ENCODE data around the gene TTC33.
A peak's percentile ranks its signal among the peaks of the same experiment; 100 is the strongest.
"Not testable (repeated sequence)": the region's sequence is repeated elsewhere in the genome, so short reads cannot be mapped to it uniquely, and the experiment has no call there.

The TTC33 gene

DNA sequence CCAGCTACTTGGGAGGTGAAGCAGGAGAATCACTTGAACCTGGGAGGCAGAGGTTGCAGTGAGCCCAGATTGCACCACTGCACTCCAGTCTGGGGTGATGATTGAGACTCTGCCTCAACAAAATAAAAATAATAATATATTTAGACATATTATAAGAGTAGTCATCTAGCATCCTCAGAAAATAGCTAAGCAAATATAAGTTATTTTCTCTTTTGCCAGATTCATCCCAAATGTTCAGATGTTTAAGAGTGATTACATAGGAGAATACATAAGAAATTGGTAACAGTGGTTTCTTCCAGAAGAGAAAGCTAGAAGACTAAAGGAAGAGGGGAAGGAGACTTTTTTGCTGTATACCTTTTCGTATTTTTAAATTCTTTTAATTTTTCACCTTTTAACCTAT is 22.4 kb upstream of the TTC33 start:
- DNase-seq, result no peak

DNA sequence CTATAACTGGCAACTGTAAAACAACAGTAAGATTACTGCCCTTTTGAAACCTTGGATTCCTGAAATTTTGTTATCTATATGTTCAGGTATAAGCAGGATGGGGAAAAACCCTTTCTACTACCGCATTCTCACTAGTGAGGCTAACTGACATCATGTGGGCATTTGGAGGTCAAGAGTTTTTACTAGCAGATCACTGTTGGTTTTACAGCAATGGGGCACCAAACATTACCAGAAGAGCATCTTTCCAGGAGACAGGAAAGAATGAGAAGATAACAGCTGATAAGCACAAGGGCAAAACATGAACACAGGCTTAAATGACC is 20.9 kb upstream of the TTC33 start:
- no peak for DNase-seq

DNA sequence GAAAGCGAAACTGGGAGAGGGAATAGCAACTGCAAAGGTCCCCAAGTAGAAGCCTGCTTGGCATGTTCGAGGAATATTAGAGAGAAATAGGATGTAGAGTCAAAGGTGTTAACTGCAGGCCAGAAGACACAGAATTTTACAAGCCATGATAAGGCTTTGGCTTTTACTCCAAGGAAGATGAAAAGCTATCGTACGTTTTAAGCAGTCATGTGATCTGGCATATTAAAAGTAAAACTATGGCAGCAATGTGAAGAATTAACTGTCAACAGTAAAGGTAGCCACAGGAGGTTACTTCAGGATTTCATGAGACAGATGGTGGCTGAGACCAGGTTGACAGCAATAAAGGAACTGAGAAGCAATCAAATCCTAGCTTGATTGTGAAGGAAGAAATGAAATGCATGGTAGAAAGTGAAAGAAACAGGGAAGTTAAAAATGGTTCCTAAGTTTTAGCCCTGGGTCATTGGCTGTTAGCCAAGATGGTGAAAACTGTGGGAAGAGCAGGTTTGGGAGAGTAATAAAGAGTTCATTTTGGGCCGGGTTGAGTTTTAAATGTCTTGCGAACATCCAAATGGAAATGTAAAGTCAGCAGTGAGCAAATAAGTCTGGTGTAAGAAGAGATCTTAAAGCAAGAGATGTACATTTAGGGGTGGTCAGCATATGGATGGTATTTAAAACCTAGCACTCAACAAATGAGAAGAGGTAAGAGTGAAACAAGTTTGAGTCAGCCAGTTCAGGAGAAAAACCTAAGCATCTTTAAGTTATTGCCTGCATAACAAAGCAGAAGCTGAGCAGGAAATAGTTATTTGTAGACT is 20.3 kb upstream of the TTC33 start:
- DNase-seq, result no peak

DNA sequence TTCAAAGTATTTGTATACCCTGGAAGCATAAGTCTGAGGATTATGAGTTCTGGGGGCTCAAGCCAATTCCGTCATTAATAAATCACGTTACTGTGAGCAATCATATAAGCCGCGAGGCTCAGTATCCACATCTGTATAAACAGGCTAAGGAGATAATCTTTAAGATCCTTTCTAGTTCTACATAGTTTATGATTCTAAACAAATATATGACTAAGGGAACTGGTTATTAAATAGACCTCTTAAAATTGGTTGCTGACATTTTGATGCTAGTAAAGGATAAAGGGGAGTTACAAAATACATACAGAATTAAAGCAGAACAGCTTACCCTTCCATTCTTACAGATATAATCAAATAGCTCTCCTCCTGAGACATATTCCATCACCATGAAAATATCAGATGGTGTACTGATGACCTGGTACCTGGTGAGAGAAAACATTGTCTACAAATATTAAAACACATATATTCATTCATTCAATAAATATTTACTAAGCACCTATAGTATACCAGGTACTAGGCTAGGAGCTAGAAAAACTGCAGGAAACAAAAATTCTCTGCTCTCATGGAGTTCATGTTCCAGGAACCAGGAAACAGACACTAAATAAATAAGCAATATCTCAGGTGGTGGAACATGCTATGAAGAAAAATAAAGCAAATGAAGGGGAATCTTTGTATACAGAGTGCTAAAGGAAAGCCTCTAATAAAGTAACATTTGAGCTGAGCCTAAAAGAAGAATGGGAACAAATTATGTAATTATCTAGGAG is 19.5 kb upstream of the TTC33 start:
- no peak for DNase-seq

DNA sequence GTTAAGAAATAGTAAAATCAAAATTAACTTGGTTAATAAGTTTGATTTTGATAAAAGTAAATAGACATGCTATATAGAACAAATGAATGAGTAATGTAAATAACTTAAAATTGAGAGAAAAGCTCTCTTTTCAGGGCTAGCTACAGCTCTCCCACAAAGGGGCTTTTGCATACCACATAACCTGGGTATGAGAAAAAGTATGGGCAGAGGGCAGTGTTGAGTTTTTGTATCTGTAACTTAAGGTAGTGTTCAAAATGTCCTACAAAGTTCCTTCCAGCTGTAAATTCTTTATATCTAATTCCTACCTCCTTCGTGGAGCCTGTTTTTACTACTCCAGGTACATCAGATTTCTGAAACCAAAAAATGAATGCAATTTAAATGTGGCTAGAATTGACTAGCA is 18.9 kb upstream of the TTC33 start:
- DNase-seq, result no peak

DNA sequence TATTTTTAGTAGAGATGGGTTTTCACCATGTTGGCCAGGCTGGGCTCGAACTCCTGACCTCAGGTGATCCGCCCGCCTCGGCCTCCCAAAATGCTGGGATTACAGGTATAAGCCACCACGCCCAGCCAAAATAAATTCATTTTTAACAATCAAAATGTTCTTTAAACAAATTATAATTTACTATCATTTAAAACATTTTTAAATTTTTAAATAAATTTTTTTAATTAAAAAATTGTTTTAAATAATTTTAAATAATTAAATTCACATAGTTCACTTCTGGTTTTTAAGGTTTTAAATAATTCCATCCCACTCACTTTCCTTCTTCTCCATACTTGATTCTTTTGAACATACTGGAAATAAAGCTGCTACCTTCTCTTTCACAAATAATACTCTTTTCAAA is 15.0 kb upstream of the TTC33 start:
- DNase-seq, result no peak

DNA sequence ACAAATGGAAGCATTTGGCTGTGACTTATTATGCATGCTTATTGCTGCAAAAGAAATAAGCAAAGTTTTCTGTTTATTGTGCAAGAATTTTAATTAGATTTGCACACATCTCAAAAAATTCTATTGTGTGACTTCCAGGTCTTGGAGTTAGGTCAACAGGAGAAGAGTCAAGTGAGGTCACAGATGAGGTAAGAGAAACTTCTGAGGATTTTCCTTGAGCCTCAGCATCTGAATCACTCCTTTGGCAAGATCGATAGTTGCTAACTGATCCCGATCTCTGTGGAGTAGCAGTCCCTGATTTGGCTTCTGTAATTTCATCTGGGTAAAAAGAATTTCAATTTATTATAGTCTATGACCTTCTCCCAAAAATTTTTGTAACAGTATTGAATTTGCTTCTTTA is 6.9 kb upstream of the TTC33 start:
- no peak for DNase-seq

DNA sequence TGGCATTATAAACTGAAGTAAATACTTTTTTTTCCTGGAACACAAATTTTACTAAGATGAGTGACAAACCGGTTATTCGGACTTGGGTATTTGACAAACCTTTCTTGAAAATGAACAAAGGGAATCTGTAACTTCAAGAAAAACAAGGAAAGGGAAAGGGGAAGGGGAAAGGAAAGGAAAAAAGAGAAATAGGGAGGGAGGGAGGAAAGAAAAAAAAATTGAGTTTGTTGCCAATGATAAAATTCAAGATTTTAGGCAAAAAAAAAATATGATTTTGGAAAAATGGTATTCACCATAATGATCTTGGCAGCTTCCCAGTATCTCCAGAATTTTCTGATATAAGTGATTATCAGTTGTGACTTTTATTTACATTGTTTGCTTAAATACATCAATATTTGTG is 1.6 kb upstream of the TTC33 start:
- DNase-seq, result no peak

DNA sequence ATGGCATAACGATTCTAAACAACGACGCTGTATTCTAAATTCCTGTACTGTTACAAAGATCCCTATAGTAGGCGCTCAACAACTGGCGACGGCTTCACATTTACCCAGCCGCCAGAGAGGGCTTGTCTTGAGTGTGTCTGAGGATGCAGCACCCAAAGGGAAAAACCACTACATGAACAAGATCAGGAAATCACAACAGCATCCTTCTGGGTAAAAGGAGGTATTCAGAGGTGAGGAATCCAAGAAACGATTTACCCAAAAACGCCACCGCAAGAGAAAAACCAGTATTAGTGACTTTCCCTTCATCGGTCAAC is 711 bp downstream of the TTC33 start:
- DNase-seq, result peak; percentile 61 to 72

DNA sequence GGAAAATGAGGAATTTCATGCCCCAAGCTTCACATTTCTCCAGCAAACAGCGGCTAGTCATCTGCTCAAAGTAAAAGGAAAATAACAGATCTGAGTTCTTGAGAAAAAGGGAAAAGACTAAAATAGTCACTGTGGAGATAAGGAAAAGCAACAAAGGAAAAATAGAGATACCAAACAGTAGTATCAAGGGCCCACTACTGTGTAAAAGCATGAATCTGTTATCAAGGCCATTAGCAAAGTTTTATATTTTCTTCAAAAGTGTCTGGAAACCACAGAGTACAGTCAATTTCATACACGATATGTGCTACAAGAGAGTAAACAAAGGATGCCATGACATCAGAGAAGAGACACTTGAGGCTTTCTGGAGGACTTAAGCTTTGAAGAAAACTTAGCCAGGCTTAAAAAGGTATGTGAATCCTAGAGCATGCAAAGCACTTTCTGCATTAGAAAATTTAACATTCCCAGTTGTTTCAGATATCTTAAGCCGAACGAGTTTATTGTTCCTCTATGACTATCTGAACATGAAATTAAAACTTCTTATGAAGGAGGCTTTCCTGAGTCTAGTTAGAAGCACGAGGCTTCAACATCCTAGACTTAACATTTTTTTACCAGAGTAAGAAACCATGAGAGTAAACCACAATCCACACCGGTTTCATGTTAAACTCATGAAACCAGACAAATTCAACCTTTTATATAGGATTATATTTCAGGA is 1.2 kb downstream of the TTC33 start:
- DNase-seq, result no peak

DNA sequence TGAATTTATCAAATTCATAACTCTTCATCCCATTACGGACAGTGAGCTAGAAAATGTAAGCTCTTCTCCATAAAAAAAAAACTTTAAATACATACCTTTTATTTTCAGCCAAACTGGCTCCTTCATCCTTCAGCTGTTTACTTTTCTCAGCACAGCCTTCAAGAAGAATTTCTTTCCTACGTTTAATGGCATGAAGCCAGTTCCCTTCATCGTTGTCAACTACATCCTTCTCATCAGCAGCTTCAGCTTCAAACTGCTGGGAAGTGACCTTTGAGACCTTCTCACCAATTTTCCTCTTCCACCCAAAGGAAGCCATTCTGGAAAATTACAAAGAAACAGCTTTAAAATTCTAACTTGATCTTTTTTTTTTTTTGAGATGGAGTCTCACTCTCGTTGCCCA is 9.1 kb downstream of the TTC33 start:
- DNase-seq, result no peak

DNA sequence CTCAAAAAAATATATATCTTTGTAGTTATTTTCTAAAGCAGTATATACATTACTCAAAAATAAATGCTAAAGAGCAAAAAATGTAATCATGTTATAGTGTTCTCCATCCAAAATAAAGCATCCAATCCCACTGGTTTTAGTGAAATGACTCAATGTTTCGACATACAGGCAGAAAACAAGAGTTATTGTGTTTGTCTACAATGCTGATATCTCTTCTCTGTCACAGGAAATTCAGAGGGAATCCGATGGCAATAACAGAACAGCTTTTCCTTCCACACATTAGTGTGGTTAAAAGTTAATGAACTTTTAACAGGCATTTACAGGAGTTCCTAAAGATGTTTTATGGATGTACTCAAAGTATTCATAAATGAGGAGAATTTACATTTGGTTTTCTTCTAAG is 12.0 kb downstream of the TTC33 start:
- DNase-seq, result no peak

DNA sequence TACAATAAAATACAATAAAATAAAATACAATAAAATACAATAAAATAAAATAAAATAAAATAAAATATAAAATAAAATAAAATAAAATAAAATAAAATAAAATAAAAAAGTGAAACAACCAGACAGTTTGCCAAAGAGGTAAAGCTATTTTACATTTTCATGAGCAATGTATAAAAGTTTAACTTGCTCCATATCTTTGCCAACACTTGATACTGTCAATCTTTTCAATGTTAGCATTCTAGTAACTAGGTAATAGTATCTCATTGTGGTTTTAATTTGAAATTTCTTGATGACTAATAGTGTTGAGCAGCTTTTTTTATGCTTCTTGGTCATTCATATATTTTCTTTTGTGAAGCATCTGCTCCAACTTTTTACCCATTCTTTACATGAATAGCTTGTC is 17.3 kb downstream of the TTC33 start:
- no peak for DNase-seq

DNA sequence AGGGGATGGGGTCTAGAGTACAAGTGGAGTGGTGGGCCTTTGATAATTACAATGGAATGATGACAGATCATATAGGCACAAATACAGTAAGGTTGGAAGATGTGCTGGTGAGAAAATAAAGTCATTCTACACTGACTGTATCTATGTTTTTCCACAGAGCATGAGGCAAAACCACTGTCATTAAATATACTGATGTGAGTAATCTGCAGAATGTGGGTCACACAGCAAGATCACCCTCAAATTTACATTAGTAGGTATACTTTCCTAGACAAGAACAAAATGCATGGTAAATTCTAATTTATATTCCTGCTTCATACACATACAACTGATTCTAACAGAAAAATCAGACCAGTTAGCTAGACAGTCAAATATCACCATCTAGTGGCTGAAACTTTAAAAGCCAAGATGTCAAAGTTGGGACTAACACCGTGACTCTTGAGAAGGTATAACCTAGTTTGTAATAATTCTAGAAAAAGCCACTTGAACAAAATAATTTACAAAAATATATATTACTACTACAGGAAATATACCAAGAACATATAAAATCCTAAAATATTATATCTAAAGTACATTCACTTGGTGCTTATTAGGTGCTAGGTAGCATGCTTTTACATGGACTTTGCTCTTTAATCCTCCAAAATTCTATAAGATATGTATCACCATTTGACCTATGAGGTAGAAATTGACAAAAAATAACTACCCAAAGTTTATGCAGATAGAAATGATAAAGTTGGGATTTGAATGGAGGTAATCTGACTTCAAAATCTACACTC is 19.5 kb downstream of the TTC33 start:
- peak; percentile 47 to 61 for DNase-seq

DNA sequence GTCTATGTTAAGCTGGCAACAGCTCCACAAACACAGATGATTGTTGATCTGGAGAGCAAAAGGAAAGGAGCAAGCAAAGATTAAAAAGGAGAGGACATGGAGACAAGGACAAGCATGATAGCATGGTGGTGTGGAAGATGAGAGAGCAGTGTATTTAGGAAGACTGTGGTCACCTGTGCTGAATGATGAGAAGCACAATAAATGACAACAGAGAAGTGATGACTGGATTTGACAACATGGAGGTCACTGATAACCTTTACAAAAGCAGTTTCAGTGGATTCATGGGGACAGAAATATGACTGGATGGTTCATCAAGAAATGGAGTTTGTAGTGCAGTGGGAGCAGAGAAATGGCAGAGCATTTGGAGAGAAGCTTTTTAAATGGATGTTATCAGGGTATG is 20.2 kb downstream of the TTC33 start:
- DNase-seq, result no peak

DNA sequence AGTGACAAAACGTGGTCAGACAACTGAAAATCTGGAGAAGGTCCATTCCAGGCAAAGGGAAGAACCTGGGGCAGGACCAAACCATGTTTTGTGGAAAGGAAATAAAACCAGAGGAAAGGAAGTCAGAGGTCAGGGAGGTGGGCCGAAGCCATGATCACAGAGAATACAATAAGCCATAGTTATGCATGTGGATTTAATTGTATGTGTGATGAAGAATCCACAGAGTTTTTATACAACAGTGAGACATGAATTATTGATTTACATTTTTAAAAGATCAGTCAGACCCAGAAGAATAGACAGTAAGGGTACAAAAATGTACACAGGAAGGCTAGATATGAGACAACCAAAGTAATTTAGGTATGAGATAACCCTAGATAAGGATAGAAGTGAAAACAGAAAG is 20.8 kb downstream of the TTC33 start:
- DNase-seq, result no peak

DNA sequence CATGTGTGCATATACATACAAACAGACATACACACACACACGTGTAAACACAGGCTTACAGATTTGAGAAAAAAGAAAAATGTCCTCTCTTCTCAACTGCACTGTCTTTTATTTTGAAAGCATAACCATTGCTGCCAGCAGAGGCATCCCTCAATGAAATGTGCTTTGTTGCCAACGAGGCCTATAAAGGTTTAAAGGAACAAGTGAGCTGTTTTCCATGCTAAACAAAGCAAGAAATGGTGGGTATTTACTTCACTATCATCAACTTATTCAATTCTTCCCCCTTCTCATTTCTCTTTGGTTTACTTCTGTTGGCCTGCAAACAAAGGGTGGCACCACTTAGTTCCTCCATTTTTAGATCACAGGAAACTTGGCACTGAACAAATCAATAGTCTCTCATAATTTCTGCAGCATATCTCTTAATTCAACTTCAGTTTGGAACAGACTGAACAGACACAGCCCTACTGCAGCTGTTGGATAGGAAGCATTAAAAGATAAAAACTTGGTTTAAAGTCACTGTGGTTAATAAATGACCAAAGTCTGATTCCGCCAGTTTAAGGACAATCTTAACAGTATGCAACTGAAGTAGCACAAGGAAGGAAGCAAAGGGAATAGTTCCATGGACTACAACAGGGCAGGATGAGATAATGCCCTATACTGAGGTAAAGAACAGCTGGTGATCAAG is 21.7 kb downstream of the TTC33 start:
- DNase-seq, result no peak

DNA sequence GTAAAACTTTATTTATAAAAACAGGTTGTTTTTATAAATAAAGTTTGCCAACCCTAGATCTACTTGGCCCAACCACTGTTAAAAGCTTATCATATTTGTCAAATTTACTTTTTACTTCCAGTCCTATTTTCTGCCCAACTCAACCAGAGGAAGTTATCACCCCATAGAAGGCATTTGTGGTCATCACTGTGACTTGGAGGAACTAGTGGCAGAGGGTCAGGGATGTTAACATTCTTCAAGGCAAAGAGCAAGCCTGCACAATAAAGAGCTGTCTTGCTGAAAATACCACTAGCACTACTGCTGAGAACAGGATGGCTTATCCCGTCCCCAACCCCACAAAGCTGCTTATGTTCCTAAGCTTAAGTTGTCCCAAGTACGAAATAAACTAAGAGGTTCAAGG is 22.3 kb downstream of the TTC33 start:
- peak; percentile 28 to 55 for DNase-seq

DNA sequence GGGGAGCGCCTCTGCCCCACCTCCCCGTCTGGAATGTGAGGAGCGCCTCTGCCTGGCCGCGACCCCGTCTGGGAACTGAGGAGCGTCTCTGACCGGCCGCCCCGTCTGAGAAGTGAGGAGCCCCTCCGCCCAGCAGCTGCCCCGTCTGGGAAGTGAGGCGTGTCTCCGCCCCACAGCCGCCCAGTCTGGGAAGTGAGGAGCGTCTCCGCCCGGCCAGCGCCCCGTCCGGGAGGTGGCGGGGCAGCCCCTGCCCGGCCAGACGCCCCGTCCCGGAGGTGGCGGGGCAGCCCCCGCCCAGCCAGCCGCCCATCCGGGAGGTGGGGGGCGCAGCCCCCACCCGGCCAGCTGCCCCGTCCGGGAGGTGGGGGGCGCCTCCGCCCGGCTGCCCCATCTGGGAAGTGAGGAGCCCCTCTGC is 33.3 kb downstream of the TTC33 start:
- not testable (repeated sequence) for DNase-seq

DNA sequence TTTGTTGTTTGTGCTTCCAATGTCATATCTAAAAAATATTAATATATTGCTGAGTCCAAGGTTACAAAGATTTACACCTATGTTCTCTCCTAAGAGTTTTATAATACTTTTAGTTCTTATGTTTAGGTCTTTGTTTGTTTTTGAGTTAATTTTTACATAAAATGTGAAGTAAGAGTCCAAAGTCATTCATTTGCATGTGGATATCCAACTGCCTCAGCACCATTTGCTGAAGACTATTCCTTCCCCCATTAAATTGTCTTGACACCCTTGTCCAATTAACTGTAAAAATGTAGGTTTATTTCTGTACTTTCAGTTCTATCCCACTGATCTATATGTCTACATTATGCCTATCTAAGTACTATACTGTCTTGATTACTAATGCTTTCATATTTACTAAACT is 35.7 kb downstream of the TTC33 start:
- no peak for DNase-seq

DNA sequence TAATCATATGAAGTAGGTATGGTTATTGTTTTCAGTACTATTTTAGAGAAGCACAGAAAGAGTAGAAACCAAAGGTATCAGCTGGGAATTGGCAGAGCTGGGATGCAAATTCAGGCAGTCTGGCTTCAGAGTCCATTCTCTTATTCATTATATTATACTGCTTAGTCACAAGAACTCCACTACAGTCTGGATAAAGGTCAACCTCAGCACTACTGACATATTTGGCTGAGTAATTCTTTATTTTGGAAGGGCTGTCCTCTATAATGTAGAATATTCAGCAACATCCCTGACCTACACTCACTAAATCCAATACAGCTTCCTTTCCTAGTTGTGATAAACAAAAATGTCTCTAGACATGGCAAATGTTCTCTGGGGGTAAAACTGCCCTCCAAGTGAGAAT is 38.5 kb downstream of the TTC33 start:
- DNase-seq, result no peak

DNA sequence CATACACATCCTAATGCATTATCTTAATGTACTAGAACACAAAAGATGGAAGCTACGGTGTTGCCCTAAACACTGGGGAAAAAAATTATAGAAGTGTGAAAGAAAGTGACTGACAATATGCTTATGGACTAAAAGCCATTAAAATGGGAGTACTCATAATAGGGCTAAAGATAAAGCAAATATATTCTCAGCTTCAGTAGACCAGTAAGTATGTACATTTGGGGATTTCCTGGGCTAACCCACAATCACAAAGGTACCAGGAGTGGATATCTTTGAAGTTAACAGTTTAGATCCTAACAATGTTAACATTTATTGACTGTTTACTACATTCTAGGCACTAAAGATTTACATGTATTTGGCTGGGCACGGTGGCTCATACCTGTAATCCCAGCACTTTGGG is 39.2 kb downstream of the TTC33 start:
- no peak for DNase-seq

DNA sequence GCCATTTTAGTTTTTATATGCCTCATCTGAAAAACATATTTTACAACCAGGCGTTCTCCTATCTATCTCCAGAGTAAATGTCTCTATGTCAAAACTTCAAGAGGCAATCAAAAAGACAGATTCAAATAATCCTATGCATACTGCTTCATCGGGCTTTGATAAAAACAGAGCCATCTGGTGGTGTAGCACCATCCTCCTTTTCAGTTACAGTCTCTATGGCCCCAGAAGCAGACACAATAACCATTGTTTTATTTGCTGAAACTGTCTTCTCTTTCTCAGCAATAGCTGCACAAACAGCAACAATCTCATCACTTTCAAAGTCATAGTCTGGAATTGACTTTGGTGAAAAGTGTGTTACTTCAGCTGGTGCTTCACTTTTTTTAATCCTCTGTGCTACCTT is 39.8 kb downstream of the TTC33 start:
- DNase-seq, result peak in 1 of 2 experiments; percentile 20

All from AML-193 (cell line).